Mesenchymal stem cell (in vitro differentiated cells and primary cell): Measurements from ENCODE around the gene C11orf91.

ENCODE experiments used
- DNase-seq: peaks from one replicate; pipeline ENCODE4 v3.0.0-alpha.2; 2013
- H2AFZ ChIP-seq: one replicate; pipeline ENCODE4 v1.6.1; 2013; ENCODE audit warnings: low read depth, mild to moderate bottlenecking, control low read depth, inconsistent platforms, low read length, moderate library complexity
- H2AK5ac ChIP-seq: 2 replicates; pipeline ENCODE4 v1.6.1; 2013; ENCODE audit warnings: low read length, moderate library complexity, mild to moderate bottlenecking, inconsistent platforms; ENCODE audit not compliant: severe bottlenecking
- H2BK120ac ChIP-seq: one replicate; pipeline ENCODE4 v1.6.1; 2013; ENCODE audit warnings: low read depth, mild to moderate bottlenecking, inconsistent platforms, low read length, moderate library complexity
- H2BK12ac ChIP-seq, 2 experiments: one replicate each; pipeline ENCODE4 v1.6.1; 2013; ENCODE audit warnings: inconsistent platforms in 2 of 2, low read length in 2 of 2, mild to moderate bottlenecking in 2 of 2, moderate library complexity in 2 of 2, control low read depth in 1 of 2
- H2BK15ac ChIP-seq: one replicate; pipeline ENCODE4 v1.6.1; 2013; ENCODE audit warnings: mild to moderate bottlenecking, low read depth, inconsistent platforms; ENCODE audit not compliant: poor library complexity, severe bottlenecking
- H2BK5ac ChIP-seq: 2 replicates; pipeline ENCODE4 v1.6.1; 2013; ENCODE audit warnings: low read depth, mild to moderate bottlenecking, low read length, control low read depth, inconsistent platforms; ENCODE audit not compliant: poor library complexity, severe bottlenecking
- H3K14ac ChIP-seq, 2 experiments: one replicate each; pipeline ENCODE4 v1.6.1; 2013; ENCODE audit warnings: inconsistent platforms in 2 of 2, low read length in 2 of 2, control low read depth in 1 of 2, mild to moderate bottlenecking in 1 of 2, moderate library complexity in 1 of 2
- H3K18ac ChIP-seq, 2 experiments: one replicate each; pipeline ENCODE4 v1.6.1; 2013; ENCODE audit warnings: inconsistent platforms in 2 of 2, low read length in 2 of 2, control low read depth in 1 of 2, low read depth in 1 of 2, mild to moderate bottlenecking in 1 of 2
- H3K23ac ChIP-seq, 2 experiments: one replicate each; pipeline ENCODE4 v1.6.1; 2013; ENCODE audit warnings: inconsistent platforms in 2 of 2, low read length in 2 of 2, mild to moderate bottlenecking in 2 of 2, moderate library complexity in 2 of 2, control low read depth in 1 of 2
- H3K27ac ChIP-seq: 2 replicates; pipeline ENCODE4 v1.5.1; 2013; ENCODE audit warnings: mild to moderate bottlenecking, moderate library complexity, low read length, control low read depth, inconsistent platforms; ENCODE audit not compliant: poor library complexity, severe bottlenecking
- H3K27me3 ChIP-seq, 2 experiments: 2 replicates each; pipeline versions ENCODE4 v1.6.1 to v1.7.0; 2013; ENCODE audit warnings: low read length in 2 of 2, mild to moderate bottlenecking in 2 of 2, moderate library complexity in 2 of 2, control low read depth in 1 of 2, inconsistent platforms in 1 of 2; ENCODE audit not compliant: control insufficient read depth in 1 of 2, insufficient read depth in 1 of 2
- H3K36me3 ChIP-seq, 2 experiments: 2 replicates each; pipeline versions ENCODE4 v1.6.1 to v1.7.0; 2013; ENCODE audit warnings: low read length in 2 of 2, control low read depth in 1 of 2, inconsistent platforms in 1 of 2, low read depth in 1 of 2, mild to moderate bottlenecking in 1 of 2; ENCODE audit not compliant: insufficient read depth in 2 of 2, control insufficient read depth in 1 of 2
- H3K4ac ChIP-seq, 2 experiments: one replicate each; pipeline ENCODE4 v1.6.1; 2013; ENCODE audit warnings: inconsistent platforms in 2 of 2, low read length in 2 of 2, mild to moderate bottlenecking in 2 of 2, moderate library complexity in 2 of 2, control low read depth in 1 of 2, low read depth in 1 of 2
- H3K4me1 ChIP-seq: 2 replicates; pipeline ENCODE4 v1.6.1; 2013; ENCODE audit warnings: low read depth, low read length, control low read depth; ENCODE audit not compliant: control insufficient read depth, insufficient read depth
- H3K4me2 ChIP-seq: 2 replicates; pipeline ENCODE4 v1.6.1; 2013; ENCODE audit warnings: low read length, mild to moderate bottlenecking, inconsistent platforms; ENCODE audit not compliant: poor library complexity, severe bottlenecking
- H3K4me3 ChIP-seq, 2 experiments: 2 replicates each; pipeline versions ENCODE4 v1.5.1 to v1.7.0; 2013; ENCODE audit warnings: low read length in 2 of 2, mild to moderate bottlenecking in 2 of 2, control low read depth in 1 of 2, low read depth in 1 of 2; ENCODE audit not compliant: insufficient read depth in 1 of 2
- H3K79me1 ChIP-seq: replicated peaks from 2 replicates; pipeline ENCODE4 v1.6.1; 2013; ENCODE audit warnings: mild to moderate bottlenecking, control low read depth, low read length, inconsistent platforms; ENCODE audit not compliant: poor library complexity, severe bottlenecking
- H3K9ac ChIP-seq: 2 replicates; pipeline ENCODE4 v1.7.0; 2013; ENCODE audit warnings: mild to moderate bottlenecking, low read length, moderate library complexity
- H3K9me3 ChIP-seq: 2 replicates; pipeline ENCODE4 v1.7.0; 2013; ENCODE audit warnings: mild to moderate bottlenecking, low read length; ENCODE audit not compliant: control insufficient read depth
- H4K8ac ChIP-seq: one replicate; pipeline ENCODE4 v1.6.1; 2013; ENCODE audit warnings: inconsistent platforms, mild to moderate bottlenecking, low read length, moderate library complexity
- H4K91ac ChIP-seq: one replicate; pipeline ENCODE4 v1.6.1; 2013; ENCODE audit warnings: mild to moderate bottlenecking, low read length, inconsistent platforms
- WGBS: methylation state at CpG from one replicate; pipeline ENCODE4 v1.1.7; 2013; ENCODE audit warnings: mixed read lengths; 5-methylcytosine and 5-hydroxymethylcytosine counted together

C11orf91 gene

DNA sequence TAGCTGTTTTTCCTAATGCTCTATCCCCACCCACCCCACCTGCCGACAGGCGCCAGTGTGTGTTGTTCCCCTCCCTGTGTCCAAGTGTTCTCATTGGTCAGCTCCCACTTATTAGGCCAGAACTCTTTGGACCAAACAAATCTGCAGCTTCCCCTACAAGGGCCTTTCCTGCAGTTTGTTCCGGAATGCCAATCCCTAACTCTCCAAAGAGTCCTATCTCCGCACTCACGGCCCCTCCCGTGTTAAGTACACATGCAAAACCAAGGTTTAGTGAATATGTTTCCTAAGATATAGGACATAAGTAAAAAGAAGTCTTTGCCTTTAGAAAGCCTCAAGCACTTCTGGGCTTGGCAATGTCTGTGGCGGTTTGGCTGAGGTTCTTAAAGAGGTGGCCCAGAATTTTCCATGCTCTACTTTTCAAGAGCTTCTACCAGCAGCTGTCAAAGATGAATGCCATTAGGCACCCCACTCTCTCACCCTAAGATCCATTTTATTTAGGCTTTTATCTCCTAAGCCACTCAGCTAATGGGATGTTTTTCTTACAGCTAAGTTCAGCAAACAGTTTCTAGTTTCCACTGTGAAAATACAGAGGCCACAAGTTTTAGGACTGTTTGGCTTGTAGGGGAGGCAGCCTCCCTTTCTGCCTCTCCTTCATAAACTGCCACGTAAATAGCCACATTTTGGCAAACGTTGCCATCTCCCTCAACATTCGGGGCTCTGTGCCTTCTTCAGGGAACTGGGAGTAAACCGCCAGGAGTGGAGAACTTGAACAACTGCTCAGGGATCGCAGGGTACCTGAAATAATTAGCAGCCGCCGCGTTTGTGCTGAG lies 34.0 kb upstream of the C11orf91 start:
- no peak overlapping the region for H2BK12ac ChIP-seq
- H4K91ac ChIP-seq: no peak overlapping the region
- H4K8ac ChIP-seq: no peak overlapping the region
- no peak overlapping the region for H2BK15ac ChIP-seq
- H2BK120ac ChIP-seq: no peak overlapping the region
- no peak overlapping the region for H2AFZ ChIP-seq
- peaks cover 0 to 34% of the 10 kb centered on the region in 2 experiments for H3K36me3 ChIP-seq
- H3K27me3 ChIP-seq: no peaks in the 10 kb centered on the region
- DNase-seq: peak; percentile 49
- H3K9me3 ChIP-seq: no peaks in the 10 kb centered on the region
- 31% methylated on average over 12 of the region's 15 CpGs for WGBS
- peak overlapping the region; percentile 49 for H2AK5ac ChIP-seq
- H3K4me3 ChIP-seq: peak overlapping the region; percentile 53 to 93
- peak overlapping the region in 1 of 2 experiments; percentile 41 for H3K23ac ChIP-seq
- no peak overlapping the region for H2BK5ac ChIP-seq
- H3K4me1 ChIP-seq: peaks cover 12% of the 10 kb centered on the region
- peak overlapping the region in 1 of 2 experiments; percentile 42 for H3K4ac ChIP-seq
- H3K27ac ChIP-seq: no peak overlapping the region
- peak overlapping the region; percentile 90 for H3K9ac ChIP-seq
- H3K4me2 ChIP-seq: peak overlapping the region; percentile 64
- no peak overlapping the region for H3K18ac ChIP-seq
- no peak overlapping the region for H3K14ac ChIP-seq
- no peaks in the 10 kb centered on the region for H3K79me1 ChIP-seq

GRCh38 chr11:33733980-33734379 lies 33.4 kb upstream of the C11orf91 start:
- no peak overlapping the region for H3K23ac ChIP-seq

GRCh38 chr11:33731723-33732531 lies 31.3 kb upstream of the C11orf91 start:
- Histone ChIP-seq H2AFZ (no peak overlapping the region), H3K4ac (no peak overlapping the region)
- no peak for DNase-seq

More at GRCh38 chr11:33733980-33734379, 33.4 kb upstream of the C11orf91 start:
- peak overlapping the region in 1 of 2 experiments; percentile 93 for H3K4me3 ChIP-seq
- H2BK120ac ChIP-seq: no peak overlapping the region
- H3K9ac ChIP-seq: peak overlapping the region; percentile 90
- H3K14ac ChIP-seq: no peak overlapping the region
- H2BK12ac ChIP-seq: no peak overlapping the region
- peaks cover 0 to 41% of the 10 kb centered on the region in 2 experiments for H3K36me3 ChIP-seq
- peak overlapping the region; percentile 64 for H3K4me2 ChIP-seq
- H3K27ac ChIP-seq: no peak overlapping the region
- no peak for DNase-seq
- H3K4ac ChIP-seq: no peak overlapping the region
- no peaks in the 10 kb centered on the region for H3K79me1 ChIP-seq
- no peak overlapping the region for H4K8ac ChIP-seq
- 92% methylated on average over 6 of the region's 7 CpGs for WGBS
- H3K27me3 ChIP-seq: no peaks in the 10 kb centered on the region
- H2AFZ ChIP-seq: no peak overlapping the region
- H3K9me3 ChIP-seq: no peaks in the 10 kb centered on the region
- H2BK5ac ChIP-seq: no peak overlapping the region
- H4K91ac ChIP-seq: no peak overlapping the region
- H2BK15ac ChIP-seq: no peak overlapping the region
- no peak overlapping the region for H2AK5ac ChIP-seq
- no peak overlapping the region for H3K18ac ChIP-seq
- H3K4me1 ChIP-seq: peaks cover 12% of the 10 kb centered on the region

GRCh38 chr11:33730716-33731115 lies 30.1 kb upstream of the C11orf91 start:
- WGBS: 91% methylated on average over 3 of the region's 7 CpGs

More at GRCh38 chr11:33731723-33732531, 31.3 kb upstream of the C11orf91 start:
- no peak overlapping the region for H3K9ac ChIP-seq
- no peak overlapping the region for H4K8ac ChIP-seq
- peaks cover 0 to 43% of the 10 kb centered on the region in 2 experiments for H3K36me3 ChIP-seq
- no peaks in the 10 kb centered on the region for H3K9me3 ChIP-seq
- no peak overlapping the region for H2BK120ac ChIP-seq
- no peaks in the 10 kb centered on the region for H3K27me3 ChIP-seq
- no peak overlapping the region for H3K23ac ChIP-seq
- no peak overlapping the region for H4K91ac ChIP-seq
- H3K4me1 ChIP-seq: peaks cover 8% of the 10 kb centered on the region
- WGBS: 94% methylated on average over 8 of the region's 9 CpGs
- H2BK15ac ChIP-seq: no peak overlapping the region
- no peaks in the 10 kb centered on the region for H3K79me1 ChIP-seq
- H2BK12ac ChIP-seq: no peak overlapping the region
- H3K14ac ChIP-seq: no peak overlapping the region
- H3K27ac ChIP-seq: no peak overlapping the region
- no peak overlapping the region for H2BK5ac ChIP-seq
- H3K18ac ChIP-seq: no peak overlapping the region
- H2AK5ac ChIP-seq: no peak overlapping the region
- H3K4me2 ChIP-seq: no peak overlapping the region
- peak overlapping the region in 1 of 2 experiments; percentile 57 for H3K4me3 ChIP-seq

More at GRCh38 chr11:33730716-33731115, 30.1 kb upstream of the C11orf91 start:
- no peak overlapping the region for H2AFZ ChIP-seq
- H2BK12ac ChIP-seq: no peak overlapping the region
- H2BK5ac ChIP-seq: no peak overlapping the region
- H3K4me2 ChIP-seq: no peak overlapping the region
- DNase-seq: no peak
- no peak overlapping the region for H2BK120ac ChIP-seq
- no peak overlapping the region for H4K91ac ChIP-seq
- peaks cover 5% of the 10 kb centered on the region for H3K4me1 ChIP-seq
- no peak overlapping the region for H3K14ac ChIP-seq
- no peak overlapping the region for H3K4ac ChIP-seq
- no peak overlapping the region for H2AK5ac ChIP-seq
- H3K9me3 ChIP-seq: no peaks in the 10 kb centered on the region
- H3K27me3 ChIP-seq: no peaks in the 10 kb centered on the region
- no peak overlapping the region for H3K18ac ChIP-seq
- peaks cover 0 to 43% of the 10 kb centered on the region in 2 experiments for H3K36me3 ChIP-seq
- no peak overlapping the region for H3K27ac ChIP-seq
- H2BK15ac ChIP-seq: no peak overlapping the region
- peak overlapping the region in 1 of 2 experiments; percentile 57 for H3K4me3 ChIP-seq
- H3K9ac ChIP-seq: peak overlapping the region; percentile 48
- H3K79me1 ChIP-seq: no peaks in the 10 kb centered on the region
- H4K8ac ChIP-seq: no peak overlapping the region
- H3K23ac ChIP-seq: no peak overlapping the region
